HG03064 (cell line): ENCODE data around the gene ZFP69B.
"Not testable (repeated sequence)": the region's sequence is repeated elsewhere in the genome, so short reads cannot be mapped to it uniquely, and the experiment has no call there.

Source experiments
- ATAC-seq: cut with Tn5 transposase; IDR thresholded peaks from one replicate; pipeline ENCODE4 v1.9.1; 2021; ENCODE audit warnings: low read depth; ENCODE audit not compliant: unreplicated experiment

The ZFP69B gene

GRCh38 chr1:40435471-40435870 lies 14.8 kb upstream of the ZFP69B start:
- no peak for ATAC-seq

- ATAC-seq, result no peak
Observed at GRCh38 chr1:40435876-40436275, 14.4 kb upstream of the ZFP69B start.

GRCh38 chr1:40438391-40439015 lies 11.8 kb upstream of the ZFP69B start:
- ATAC-seq, result no peak

GRCh38 chr1:40439247-40439646 lies 11.0 kb upstream of the ZFP69B start:
- ATAC-seq, result no peak

- ATAC-seq, result peak; percentile 10
Observed at GRCh38 chr1:40450495-40451237, 390 bp downstream of the ZFP69B start.

- ATAC-seq, result no peak
Observed at GRCh38 chr1:40451238-40451585, 936 bp downstream of the ZFP69B start.

GRCh38 chr1:40454873-40455272 lies 4.6 kb downstream of the ZFP69B start:
- no peak for ATAC-seq

- no peak for ATAC-seq
Observed at GRCh38 chr1:40462956-40463590, 12.8 kb downstream of the ZFP69B start.

GRCh38 chr1:40469327-40469726 lies 19.1 kb downstream of the ZFP69B start:
- ATAC-seq, result no peak

GRCh38 chr1:40475268-40475667 lies 25.0 kb downstream of the ZFP69B start:
- no peak for ATAC-seq

GRCh38 chr1:40476924-40477677 lies 26.8 kb downstream of the ZFP69B start, which contains the start of gene ZFP69:
Gene ZFP69, plus strand, starts transcription at chr1:40477290. Its CDS starts 2,072 bp downstream, at chr1:40479362.
- ATAC-seq, result peak; percentile 69

- no peak for ATAC-seq
Observed at GRCh38 chr1:40477678-40478053, 27.4 kb downstream of the ZFP69B start.

GRCh38 chr1:40478276-40478675 lies 28.0 kb downstream of the ZFP69B start:
- ATAC-seq, result no peak

- no peak for ATAC-seq
Observed at GRCh38 chr1:40479156-40479555, 28.9 kb downstream of the ZFP69B start.

- no peak for ATAC-seq
Observed at GRCh38 chr1:40495315-40495903, 45.1 kb downstream of the ZFP69B start.

- not testable (repeated sequence) for ATAC-seq
Observed at GRCh38 chr1:40502651-40503050, 52.4 kb downstream of the ZFP69B start.

- no peak for ATAC-seq
Observed at GRCh38 chr1:40507973-40508372, 57.7 kb downstream of the ZFP69B start.

GRCh38 chr1:40508375-40509341 lies 58.4 kb downstream of the ZFP69B start, which contains the start of gene EXO5:
Gene EXO5, plus strand, starts transcription at chr1:40508767. Its CDS starts 5,778 bp downstream, at chr1:40514545.
- no peak for ATAC-seq
